GM18499 (cell line): ENCODE data around the gene KIAA1614.

ENCODE experiments used
- ATAC-seq: cut with Tn5 transposase; IDR thresholded peaks from one replicate; pipeline ENCODE4 v1.9.1; 2021; ENCODE audit warnings: moderate number of reproducible peaks; ENCODE audit not compliant: insufficient read depth, unreplicated experiment

KIAA1614 gene

GRCh38 chr1:180923021-180923841, 10.5 kb downstream of the KIAA1614 start:
- no peak for ATAC-seq

- no peak for ATAC-seq
Observed at GRCh38 chr1:180923887-180924286, 11.2 kb downstream of the KIAA1614 start.

- ATAC-seq, result no peak
Observed at GRCh38 chr1:180924939-180925338, 12.2 kb downstream of the KIAA1614 start.

- ATAC-seq, result no peak
Observed at GRCh38 chr1:180925471-180926051, 12.9 kb downstream of the KIAA1614 start.

- ATAC-seq, result no peak
Observed at GRCh38 chr1:180926164-180926981, 13.7 kb downstream of the KIAA1614 start.

- no peak for ATAC-seq
Observed at GRCh38 chr1:180927348-180927747, 14.7 kb downstream of the KIAA1614 start.

- ATAC-seq, result no peak
Observed at GRCh38 chr1:180927841-180928240, 15.1 kb downstream of the KIAA1614 start.

GRCh38 chr1:180928331-180929230, 15.9 kb downstream of the KIAA1614 start:
- ATAC-seq, result no peak

GRCh38 chr1:180929389-180929788, 16.7 kb downstream of the KIAA1614 start:
- ATAC-seq, result no peak

- no peak for ATAC-seq
Observed at GRCh38 chr1:180930687-180931086, 18.0 kb downstream of the KIAA1614 start.

GRCh38 chr1:180931529-180931928, 18.8 kb downstream of the KIAA1614 start:
- ATAC-seq, result no peak

GRCh38 chr1:180932378-180932777, 19.7 kb downstream of the KIAA1614 start:
- ATAC-seq, result no peak

GRCh38 chr1:180933141-180933540, 20.4 kb downstream of the KIAA1614 start:
- ATAC-seq, result no peak

- no peak for ATAC-seq
Observed at GRCh38 chr1:180934563-180934962, 21.9 kb downstream of the KIAA1614 start.

- no peak for ATAC-seq
Observed at GRCh38 chr1:180935326-180936109, 22.8 kb downstream of the KIAA1614 start.

GRCh38 chr1:180936110-180937011, 23.7 kb downstream of the KIAA1614 start:
- ATAC-seq, result no peak

GRCh38 chr1:180937012-180937372, 24.3 kb downstream of the KIAA1614 start:
- no peak for ATAC-seq

GRCh38 chr1:180937624-180938225, 25.0 kb downstream of the KIAA1614 start:
- ATAC-seq, result no peak
